ENCODE measurements around the gene PMIS2.

PMIS2 gene

GRCh38 chr19:35585848-35586247 lies at the start of gene PMIS2:
Gene PMIS2, plus strand, starts transcription at chr19:35586173. Its CDS starts 87 bp downstream, at chr19:35586260.
- no peaks in the 10 kb centered on the region for H3K9me3 ChIP-seq (ENCODE audit: control insufficient read depth, insufficient read depth, low read length)
- no peaks in the 10 kb centered on the region for H3K36me3 ChIP-seq (ENCODE audit: insufficient read depth, low read length)
- no peaks in the 10 kb centered on the region for H3K4me1 ChIP-seq (ENCODE audit: insufficient read depth, low read length)
- H3K9ac ChIP-seq (ENCODE audit: low read depth, low read length) = no peak within 1 kb of the TSS; the same call in 1 of the 2 replicates

GRCh38 chr19:35539314-35539713 lies 46.7 kb upstream of the PMIS2 start:
- Histone ChIP-seq H3K4me1 (ENCODE audit: insufficient read depth, low read length) (peaks cover 10% of the 10 kb centered on the region; the same call in 1 of the 2 replicates), H3K36me3 (ENCODE audit: insufficient read depth, low read length) (peaks cover 3% of the 10 kb centered on the region; the same call in 1 of the 2 replicates), H3K9me3 (ENCODE audit: control insufficient read depth, insufficient read depth, low read length) (no peaks in the 10 kb centered on the region), H3K9ac (ENCODE audit: low read depth, low read length) (no peak overlapping the region)

GRCh38 chr19:35539850-35540249 lies 46.1 kb upstream of the PMIS2 start:
- H3K9me3 ChIP-seq (ENCODE audit: control insufficient read depth, insufficient read depth, low read length) = no peaks in the 10 kb centered on the region
- peaks cover 3% of the 10 kb centered on the region; the same call in 1 of the 2 replicates for H3K36me3 ChIP-seq (ENCODE audit: insufficient read depth, low read length)
- no peak overlapping the region for H3K9ac ChIP-seq (ENCODE audit: low read depth, low read length)
- H3K4me1 ChIP-seq (ENCODE audit: insufficient read depth, low read length) = peaks cover 7% of the 10 kb centered on the region; the same call in 1 of the 2 replicates

- Histone ChIP-seq H3K9ac (ENCODE audit: low read depth, low read length) (no peak overlapping the region), H3K9me3 (ENCODE audit: control insufficient read depth, insufficient read depth, low read length) (no peaks in the 10 kb centered on the region), H3K36me3 (ENCODE audit: insufficient read depth, low read length) (peaks cover 3% of the 10 kb centered on the region; the same call in 1 of the 2 replicates), H3K4me1 (ENCODE audit: insufficient read depth, low read length) (peaks cover 5% of the 10 kb centered on the region; the same call in 1 of the 2 replicates)
Observed at GRCh38 chr19:35540356-35540927, 45.5 kb upstream of the PMIS2 start.

GRCh38 chr19:35542209-35542608 lies 43.8 kb upstream of the PMIS2 start:
- Histone ChIP-seq H3K9me3 (ENCODE audit: control insufficient read depth, insufficient read depth, low read length) (no peaks in the 10 kb centered on the region), H3K9ac (ENCODE audit: low read depth, low read length) (no peak overlapping the region), H3K36me3 (ENCODE audit: insufficient read depth, low read length) (peaks cover 3% of the 10 kb centered on the region; the same call in 1 of the 2 replicates), H3K4me1 (ENCODE audit: insufficient read depth, low read length) (peaks cover 5% of the 10 kb centered on the region; the same call in 1 of the 2 replicates)

GRCh38 chr19:35543280-35544109 lies 42.5 kb upstream of the PMIS2 start:
- no peaks in the 10 kb centered on the region for H3K9me3 ChIP-seq (ENCODE audit: control insufficient read depth, insufficient read depth, low read length)
- H3K9ac ChIP-seq (ENCODE audit: low read depth, low read length) = no peak overlapping the region
- H3K36me3 ChIP-seq (ENCODE audit: insufficient read depth, low read length) = peaks cover 3% of the 10 kb centered on the region; the same call in 1 of the 2 replicates
- H3K4me1 ChIP-seq (ENCODE audit: insufficient read depth, low read length) = peaks cover 5% of the 10 kb centered on the region; the same call in 1 of the 2 replicates

GRCh38 chr19:35544110-35544802 lies 41.7 kb upstream of the PMIS2 start:
- Histone ChIP-seq H3K36me3 (ENCODE audit: insufficient read depth, low read length) (peaks cover 3% of the 10 kb centered on the region; the same call in 1 of the 2 replicates), H3K9ac (ENCODE audit: low read depth, low read length) (peak overlapping the region; percentile 91), H3K9me3 (ENCODE audit: control insufficient read depth, insufficient read depth, low read length) (no peaks in the 10 kb centered on the region), H3K4me1 (ENCODE audit: insufficient read depth, low read length) (peaks cover 5% of the 10 kb centered on the region; the same call in 1 of the 2 replicates)

GRCh38 chr19:35545001-35545854 lies 40.7 kb upstream of the PMIS2 start, which contains the start of gene TMEM147:
Gene TMEM147, plus strand, starts transcription at chr19:35545626. Its CDS starts 114 bp downstream, at chr19:35545740.
- H3K9ac ChIP-seq (ENCODE audit: low read depth, low read length) = peak within 1 kb of the TSS; percentile 91
- H3K4me1 ChIP-seq (ENCODE audit: insufficient read depth, low read length) = peaks cover 5% of the 10 kb centered on the region; the same call in 1 of the 2 replicates
- no peaks in the 10 kb centered on the region for H3K9me3 ChIP-seq (ENCODE audit: control insufficient read depth, insufficient read depth, low read length)
- peaks cover 3% of the 10 kb centered on the region; the same call in 1 of the 2 replicates for H3K36me3 ChIP-seq (ENCODE audit: insufficient read depth, low read length)

GRCh38 chr19:35545855-35546381 lies 40.1 kb upstream of the PMIS2 start:
- Histone ChIP-seq H3K9ac (ENCODE audit: low read depth, low read length) (peak overlapping the region; percentile 91), H3K4me1 (ENCODE audit: insufficient read depth, low read length) (peaks cover 5% of the 10 kb centered on the region; the same call in 1 of the 2 replicates), H3K36me3 (ENCODE audit: insufficient read depth, low read length) (peaks cover 3% of the 10 kb centered on the region; the same call in 1 of the 2 replicates), H3K9me3 (ENCODE audit: control insufficient read depth, insufficient read depth, low read length) (no peaks in the 10 kb centered on the region)

GRCh38 chr19:35546532-35546931 lies 39.4 kb upstream of the PMIS2 start:
- H3K9ac ChIP-seq (ENCODE audit: low read depth, low read length) = peak overlapping the region; percentile 91
- H3K36me3 ChIP-seq (ENCODE audit: insufficient read depth, low read length) = peaks cover 3% of the 10 kb centered on the region; the same call in 1 of the 2 replicates
- peaks cover 5% of the 10 kb centered on the region; the same call in 1 of the 2 replicates for H3K4me1 ChIP-seq (ENCODE audit: insufficient read depth, low read length)
- H3K9me3 ChIP-seq (ENCODE audit: control insufficient read depth, insufficient read depth, low read length) = no peaks in the 10 kb centered on the region

- H3K9ac ChIP-seq (ENCODE audit: low read depth, low read length) = no peak overlapping the region
- H3K9me3 ChIP-seq (ENCODE audit: control insufficient read depth, insufficient read depth, low read length) = no peaks in the 10 kb centered on the region
- peaks cover 3% of the 10 kb centered on the region; the same call in 1 of the 2 replicates for H3K4me1 ChIP-seq (ENCODE audit: insufficient read depth, low read length)
- no peaks in the 10 kb centered on the region for H3K36me3 ChIP-seq (ENCODE audit: insufficient read depth, low read length)
Observed at GRCh38 chr19:35549174-35549788, 36.7 kb upstream of the PMIS2 start.

- no peaks in the 10 kb centered on the region for H3K4me1 ChIP-seq (ENCODE audit: insufficient read depth, low read length)
- no peaks in the 10 kb centered on the region for H3K36me3 ChIP-seq (ENCODE audit: insufficient read depth, low read length)
- H3K9ac ChIP-seq (ENCODE audit: low read depth, low read length) = no peak overlapping the region
- H3K9me3 ChIP-seq (ENCODE audit: control insufficient read depth, insufficient read depth, low read length) = no peaks in the 10 kb centered on the region
Observed at GRCh38 chr19:35549879-35550523, 36.0 kb upstream of the PMIS2 start.
